ENCODE measurements around the gene TNNT2. TPM values are rescaled to one million over a fixed set of nuclear protein-coding genes. Genes with fewer than 3 reads are reported as not detected.

Gene TNNT2
- total and polyA plus RNA-seq, 2 donors (not counting 3 experiments of a cell fraction or from before 2014, with no cell fraction given): not detected

DNA sequence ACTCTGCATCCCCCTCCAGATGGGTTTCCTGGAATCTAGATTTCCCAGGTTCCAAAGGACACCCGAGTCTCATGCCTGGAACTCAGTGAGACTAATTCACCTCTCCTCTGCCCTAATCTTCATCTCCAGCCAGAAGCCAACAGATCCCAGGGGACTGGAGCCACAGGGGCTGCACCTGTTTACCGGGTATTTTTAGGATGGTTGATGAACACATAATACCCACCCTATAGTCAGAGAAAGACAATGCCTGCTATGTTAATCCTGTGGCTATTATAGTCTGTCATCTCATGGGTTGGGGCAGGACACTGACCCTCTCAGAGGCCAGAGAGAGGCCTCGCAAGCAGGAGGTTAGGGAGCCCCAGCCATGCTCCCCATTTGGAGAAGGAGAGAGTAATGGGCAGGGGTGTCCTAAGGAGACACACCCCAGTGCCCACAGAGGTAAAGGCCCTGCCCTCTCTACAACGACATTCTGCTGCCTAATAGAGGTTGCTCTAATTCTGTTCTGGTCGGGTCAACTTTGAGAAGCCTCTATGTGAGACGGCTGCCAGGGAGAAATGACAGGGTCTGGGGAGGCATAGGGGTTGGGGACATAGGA lies 45.1 kb upstream of the TNNT2 start:
- TF ChIP-seq FOS (IDR thresholded peaks at IDR 0.05; ENCODE audit: borderline replicate concordance, insufficient read depth, low read length) (no peak), GATA2 (IDR thresholded peaks at IDR 0.05; ENCODE audit: insufficient read depth, insufficient read length, low read depth, low read length) (no peak), POLR2AphosphoS5 (IDR thresholded peaks at IDR 0.05; ENCODE audit: insufficient read depth, low read depth, low read length) (no peak), MYC (IDR thresholded peaks at IDR 0.05; ENCODE audit: low read depth, low read length) (no peak), EZH2 (IDR thresholded peaks at IDR 0.05; ENCODE audit: borderline replicate concordance, low read depth, low read length, severe bottlenecking) (no peak), JUN (IDR thresholded peaks at IDR 0.05; ENCODE audit: borderline replicate concordance, insufficient read depth, insufficient read length, low read depth) (no peak), POLR2A (IDR thresholded peaks at IDR 0.05; ENCODE audit: low read depth, low read length) (no peak), CTCF (IDR thresholded peaks at IDR 0.05; ENCODE audit: extremely low read depth in 1 of 2, insufficient read depth in 1 of 2, low read depth in 1 of 2, low read length in 2 of 2) (no peak)
- TF ChIP-seq, protein P1, sequence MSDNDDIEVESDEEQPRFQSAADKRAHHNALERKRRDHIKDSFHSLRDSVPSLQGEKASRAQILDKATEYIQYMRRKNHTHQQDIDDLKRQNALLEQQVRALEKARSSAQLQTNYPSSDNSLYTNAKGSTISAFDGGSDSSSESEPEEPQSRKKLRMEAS (IDR thresholded peaks at IDR 0.05; ENCODE audit: insufficient read depth, insufficient read length): no peak
- Histone ChIP-seq H3K4me3 (replicated peaks in 1 of 3; ENCODE audit: insufficient read depth in 1 of 3, low read depth in 1 of 3, low read length in 3 of 3) (no peak overlapping the region), H3K9me1 (replicated peaks; ENCODE audit: control insufficient read depth, extremely low read depth, insufficient read depth, low read length) (no peaks in the 10 kb centered on the region), H3K79me2 (ENCODE audit: control insufficient read depth, insufficient read depth, low read length) (no peaks in the 10 kb centered on the region), H3K9me3 (replicated peaks; ENCODE audit: control insufficient read depth, insufficient read depth, low read length) (no peaks in the 10 kb centered on the region), H3K27ac (ENCODE audit: insufficient read depth, low read depth, low read length) (no peak overlapping the region), H2AFZ (ENCODE audit: low read depth, low read length) (no peak overlapping the region), H3K4me2 (ENCODE audit: insufficient read depth, low read length) (no peak overlapping the region), H3K4me1 (ENCODE audit: control insufficient read depth, extremely low read depth, insufficient read depth, low read length) (no peaks in the 10 kb centered on the region), H3K36me3 (ENCODE audit: control insufficient read depth in 2 of 2, extremely low read depth in 1 of 2, insufficient read depth in 2 of 2, low read length in 2 of 2) (no peaks in the 10 kb centered on the region), H4K20me1 (replicated peaks; ENCODE audit: control insufficient read depth, extremely low read depth, insufficient read depth, low read length) (no peaks in the 10 kb centered on the region), H3K9ac (replicated peaks; ENCODE audit: extremely low read depth, insufficient read depth, low read length) (no peak overlapping the region), H3K27me3 (ENCODE audit: control insufficient read depth in 2 of 2, insufficient read depth in 2 of 2, low read length in 2 of 2) (peaks cover 2 to 4% of the 10 kb centered on the region in 2 experiments)
- POLR2A ChIA-PET: no interaction called here
- intact Hi-C loops (cut with micrococcal nuclease): no loop called here
- CTCF ChIA-PET: interaction anchor here (1.8 kb wide), 1 partner anchor 13 kb away, joined by 11 read pairs; no protein-coding TSS in a partner anchor
- DNase-seq (ENCODE audit: low read depth, low spot score): no peak
- no peak for FAIRE-seq
- BruUV-seq (replicated peaks): no TSS peak
- dilution Hi-C loops (cut with MboI; ENCODE audit: extremely low pct_ligation_motif_present, low sequenced_read_pairs): no loop called here

Measured in endothelial cell of umbilical vein (primary cell).